GM23248 (cell line): Measurements from ENCODE around the gene NTRK2.
"Not testable (repeated sequence)": the region's sequence is repeated elsewhere in the genome, so short reads cannot be mapped to it uniquely, and the experiment has no call there.

Source experiments
- EZH2 ChIP-seq: fragments of 200-600 bp; sonication (generic); IDR thresholded peaks from 2 replicates; pipeline ENCODE4 v1.6.1; 2018; ENCODE audit warnings: antibody characterized with exemption, mild to moderate bottlenecking; ENCODE audit not compliant: insufficient read depth, poor library complexity, severe bottlenecking
- EZH2phosphoT487 ChIP-seq: fragments of 200-600 bp; sonication (generic); IDR thresholded peaks from 2 replicates; pipeline ENCODE4 v1.6.1; 2018; ENCODE audit warnings: antibody characterized with exemption, moderate library complexity, mild to moderate bottlenecking, low read depth; ENCODE audit not compliant: insufficient read depth

GRCh38 chr9:85069421-85069820 is 399.9 kb downstream of the NTRK2 start:
- TF ChIP-seq EZH2, EZH2phosphoT487: not testable (repeated sequence)
